GM19397 (cell line): Measurements from ENCODE around the gene ARHGAP18.

Source experiments
- ATAC-seq: cut with Tn5 transposase; IDR thresholded peaks from one replicate; pipeline ENCODE4 v1.9.1; 2021; ENCODE audit warnings: mild to moderate bottlenecking, moderate library complexity; ENCODE audit not compliant: unreplicated experiment

Gene ARHGAP18

GRCh38 chr6:129709769-129710449, at the start of gene ARHGAP18:
Gene ARHGAP18 (minus strand): TSS chr6:129710177. CDS start chr6:129710136, 41 bp downstream.
- peak; percentile 94 for ATAC-seq

- no peak for ATAC-seq
Measured at GRCh38 chr6:129755787-129756186, 45.8 kb upstream of the ARHGAP18 start.

GRCh38 chr6:129754750-129755149, 44.8 kb upstream of the ARHGAP18 start:
- no peak for ATAC-seq

- no peak for ATAC-seq
Measured at GRCh38 chr6:129753422-129753821, 43.4 kb upstream of the ARHGAP18 start.

- no peak for ATAC-seq
Measured at GRCh38 chr6:129751384-129751783, 41.4 kb upstream of the ARHGAP18 start.

- no peak for ATAC-seq
Measured at GRCh38 chr6:129750360-129750759, 40.4 kb upstream of the ARHGAP18 start.

GRCh38 chr6:129749749-129750120, 39.8 kb upstream of the ARHGAP18 start:
- peak; percentile 31 for ATAC-seq

- ATAC-seq, result no peak
Measured at GRCh38 chr6:129748901-129749748, 39.1 kb upstream of the ARHGAP18 start.

- ATAC-seq, result peak; percentile 82
Measured at GRCh38 chr6:129748212-129748900, 38.4 kb upstream of the ARHGAP18 start.

- ATAC-seq, result no peak
Measured at GRCh38 chr6:129747588-129748112, 37.7 kb upstream of the ARHGAP18 start.

GRCh38 chr6:129744880-129745237, 34.9 kb upstream of the ARHGAP18 start:
- ATAC-seq, result no peak

GRCh38 chr6:129744201-129744879, 34.4 kb upstream of the ARHGAP18 start:
- peak; percentile 42 for ATAC-seq

- no peak for ATAC-seq
Measured at GRCh38 chr6:129740013-129740412, 30.0 kb upstream of the ARHGAP18 start.

- ATAC-seq, result no peak
Measured at GRCh38 chr6:129736105-129736504, 26.1 kb upstream of the ARHGAP18 start.

GRCh38 chr6:129733290-129733689, 23.3 kb upstream of the ARHGAP18 start:
- no peak for ATAC-seq

- ATAC-seq, result no peak
Measured at GRCh38 chr6:129732542-129732941, 22.6 kb upstream of the ARHGAP18 start.

GRCh38 chr6:129732034-129732433, 22.1 kb upstream of the ARHGAP18 start:
- no peak for ATAC-seq

- ATAC-seq, result no peak
Measured at GRCh38 chr6:129731428-129731827, 21.5 kb upstream of the ARHGAP18 start.

- ATAC-seq, result no peak
Measured at GRCh38 chr6:129730477-129731165, 20.6 kb upstream of the ARHGAP18 start.

GRCh38 chr6:129726650-129727049, 16.7 kb upstream of the ARHGAP18 start:
- ATAC-seq, result no peak
